Pancreas (tissue), 10 donors: ENCODE measurements around the gene CPNE7. TPM values are rescaled to one million over a fixed set of nuclear protein-coding genes. Genes with fewer than 3 reads are reported as not detected.
"Not testable (repeated sequence)": the region's sequence is repeated elsewhere in the genome, so short reads cannot be mapped to it uniquely, and the experiment has no call there.

Experiments
- ATAC-seq, 4 donors: fragments of 200-7000 bp; cut with Tn5 transposase; one replicate each; pipeline versions ENCODE4 v1.8.0 to v1.9.1; 2020; ENCODE audit warnings: mild to moderate bottlenecking in 4 of 4, moderate library complexity in 4 of 4
- DNase-seq, 6 donors: peaks; one replicate each; pipeline ENCODE4 v3.0.0-alpha.2; 2020
- FAIRE-seq: peaks from 2 replicates; lab custom pipeline; 2012; peaks lifted over from hg19 to GRCh38; lab: Jason Lieb, UNC
- H3K27ac ChIP-seq, 4 donors: fragments of 200-600 bp; sonication (generic); 1 replicate in 3 of 4; 2 replicates in 1 of 4; pipeline versions ENCODE4 v1.5.0 to v1.8.0; 2020
- H3K27me3 ChIP-seq, 4 donors: fragments of 200-600 bp; one replicate each; pipeline ENCODE4 v1.8.0; 2021
- H3K36me3 ChIP-seq, 3 donors: fragments of 200-600 bp; sonication (generic) in 1 of 3; one replicate each; pipeline versions ENCODE4 v1.5.0 to v1.8.0; 2020 to 2021
- H3K4me1 ChIP-seq, 3 donors: fragments of 200-600 bp; one replicate each; pipeline ENCODE4 v1.8.0; 2021
- H3K4me3 ChIP-seq, 4 donors: fragments of 200-600 bp; sonication (generic) in 2 of 4; one replicate each; pipeline versions ENCODE4 v1.5.0 to v1.8.0; 2020 to 2021
- H3K9me3 ChIP-seq, 4 donors: fragments of 200-600 bp; one replicate each; pipeline ENCODE4 v1.8.0; 2021
- CTCF ChIP-seq, 4 donors: fragments of 200-600 bp; sonication (generic) in 3 of 4; IDR thresholded peaks; one replicate each; pipeline versions ENCODE4 v1.5.0 to v1.8.0; 2021; ENCODE audit warnings: antibody characterized with exemption in 4 of 4
- WGBS, 2 donors: extraction: QIAGEN DNeasy Blood & Tissue Kit; methylation state at CpG; one replicate each; pipeline ENCODE4 v1.1.7; 2013; 5-methylcytosine and 5-hydroxymethylcytosine counted together
- intact Hi-C, 3 donors: fragments of 100-400 bp; cut with DNase I; formaldehyde crosslinking; loops; one replicate each; pipeline versions ENCODE4 v1.11.1 to v1.14.2; 2022
- polyA plus RNA-seq, 2 donors: library from polyadenylated mRNA; stranded (reverse); fragments of 200-250 nt; gene quantifications; one replicate each; pipeline ENCODE4 v1.2.3, GENCODE V29; 2013
- total RNA-seq, 6 donors: library from RNA; stranded (reverse); fragmentation: NEBNext Ultra II Directional in 4 of 6; extraction: Animal tissue kit (Norgen Biotek cat#: 25700) in 4 of 6; gene quantifications; one replicate each; pipeline versions ENCODE4 v1.2.1 to v1.2.4, GENCODE V29; 2021 to 2023
- donor health status: healthy with polysubstance abuse.
- donor health status: DM: no; HTN: no; CAD: no; lungs with moderate emphysema.
- donor health status: DM: no; HTN: no; CAD: no.
- donor health status: control.
- donor health status: control.
- donor health status: Bipolar disorder and iron deficiency.
- donor health status: DM: yes; HTN: yes; CAD: no.
- donor health status: DM: no; HTN: no; CAD: no.
- donor health status: DM: no; HTN: no; CAD: no.
- donor health status: DM: yes; HTN: yes; CAD: no.

CPNE7 gene
- total and polyA plus RNA-seq, 8 donors, result 0.12 to 4.5 (median 1.0) TPM

- Histone ChIP-seq H3K27me3 (no peaks in the 10 kb centered on the region), H3K9me3 (no peaks in the 10 kb centered on the region), H3K36me3 (no peaks in the 10 kb centered on the region), H3K4me3 (no peak overlapping the region), H3K27ac (no peak overlapping the region), H3K4me1 (no peaks in the 10 kb centered on the region)
- 54 to 57% methylated on average over 5 to 7 of the region's 7 CpGs for WGBS, 2 donors
- no peak for ATAC-seq
- TF ChIP-seq CTCF (IDR thresholded peaks at IDR 0.05), result no peak
- intact Hi-C loops, result no loop called here
- DNase-seq, result no peak
- FAIRE-seq, result no peak
These were observed 10.7 kb downstream of the CPNE7 start for GRCh38 chr16:89586218-89586617.

GRCh38 chr16:89586853-89587252, 11.3 kb downstream of the CPNE7 start:
- TF ChIP-seq CTCF (IDR thresholded peaks at IDR 0.05), result no peak
- no peak for FAIRE-seq
- Histone ChIP-seq H3K36me3 (no peaks in the 10 kb centered on the region), H3K27me3 (no peaks in the 10 kb centered on the region), H3K4me1 (no peaks in the 10 kb centered on the region), H3K27ac (no peak overlapping the region), H3K9me3 (no peaks in the 10 kb centered on the region), H3K4me3 (no peak overlapping the region)
- peak in 1 of 6 donors; percentile 50 for DNase-seq
- intact Hi-C loops, result no loop called here
- 67 to 83% methylated on average over 13 to 16 of the region's 25 CpGs for WGBS, 2 donors
- ATAC-seq, result no peak

- H3K4me3 ChIP-seq, H3K9me3 ChIP-seq, H3K27ac ChIP-seq, H3K36me3 ChIP-seq, H3K4me1 ChIP-seq, H3K27me3 ChIP-seq, DNase-seq, intact Hi-C loops, FAIRE-seq, ATAC-seq: not testable (repeated sequence)
- 91 to 95% methylated on average over 20 to 21 of the region's 36 CpGs for WGBS, 2 donors
These were observed 12.1 kb downstream of the CPNE7 start for GRCh38 chr16:89587676-89588075.

GRCh38 chr16:89588413-89589109, 13.0 kb downstream of the CPNE7 start:
- TF ChIP-seq CTCF (IDR thresholded peaks at IDR 0.05), result no peak

GRCh38 chr16:89589241-89589926, 13.8 kb downstream of the CPNE7 start:
- DNase-seq (peak in 2 of 6 donors; percentile 47 to 54), ATAC-seq (no peak), FAIRE-seq (no peak)
- H3K27ac ChIP-seq, result no peak overlapping the region
- no peaks in the 10 kb centered on the region for H3K36me3 ChIP-seq
- H3K4me3 ChIP-seq, result no peak overlapping the region
- no peaks in the 10 kb centered on the region for H3K9me3 ChIP-seq
- TF ChIP-seq CTCF (IDR thresholded peaks at IDR 0.05), result no peak
- no peaks in the 10 kb centered on the region for H3K27me3 ChIP-seq
- WGBS, 2 donors, result 88 to 94% methylated on average over 21 of the region's 21 CpGs
- intact Hi-C loops, result no loop called here
- H3K4me1 ChIP-seq, result no peaks in the 10 kb centered on the region

More at GRCh38 chr16:89588413-89589109, 13.0 kb downstream of the CPNE7 start:
- Histone ChIP-seq H3K36me3 (no peaks in the 10 kb centered on the region), H3K4me1 (no peaks in the 10 kb centered on the region), H3K27me3 (no peaks in the 10 kb centered on the region), H3K9me3 (no peaks in the 10 kb centered on the region), H3K4me3 (no peak overlapping the region), H3K27ac (no peak overlapping the region)
- FAIRE-seq (no peak), DNase-seq (peak in 1 of 6 donors; percentile 54), ATAC-seq (no peak)
- intact Hi-C loops, result no loop called here
- 83 to 86% methylated on average over 23 to 26 of the region's 26 CpGs for WGBS, 2 donors
